ENCODE data around the gene PRKG2.

- TF ChIP-seq CTCF (conservative IDR thresholded peaks at IDR 0.05; ENCODE audit: low read length) (peak; percentile 97), EZH2phosphoT487 (IDR thresholded peaks at IDR 0.05; ENCODE audit: borderline replicate concordance, low read depth, low read length) (no peak)
Measured at GRCh38 chr4:81069706-81070331, 145.2 kb downstream of the PRKG2 start.

Measured in OCI-LY7 (cell line).